K562 treated with DMSO at 1 percent for 24 hours (cell line): Measurements from ENCODE around the gene ACKR4. TPM values are rescaled to one million over a fixed set of nuclear protein-coding genes. Genes with fewer than 3 reads are reported as not detected.

Experiments
- total RNA-seq: library from RNA; unstranded; fragments of 300-600 nt; gene quantifications from 2 replicates; pipeline ENCODE4 v1.2.3, GENCODE V29; 2022; ENCODE audit warnings: low read depth; ENCODE audit not compliant: insufficient read depth

The ACKR4 gene
- not detected in 2 replicates for total RNA-seq

GRCh38 chr3:132596816-132597433 lies at the start of gene ACKR4:
TSS of gene ACKR4 (plus strand) at chr3:132597270. CDS start at chr3:132600398, 3,128 bp downstream.

Other genes with a start within 250 kb of the ACKR4 start
- 6.3 and 7.2 TPM in 2 replicates for gene DNAJC13, start 179.8 kb upstream of the ACKR4 start, total RNA-seq
- 2.8 and 4.1 TPM in 2 replicates for gene ACAD11, start 62.5 kb downstream of the ACKR4 start, total RNA-seq
- gene UBA5, start 63.1 kb downstream of the ACKR4 start, total RNA-seq, result 23.7 and 24.7 TPM in 2 replicates
- gene NPHP3, start 125.1 kb downstream of the ACKR4 start, total RNA-seq, result 2.6 and 3.9 TPM in 2 replicates